ENCODE data around the gene GFER. TPM values are rescaled to one million over a fixed set of nuclear protein-coding genes. Genes with fewer than 3 reads are reported as not detected.
A peak's percentile ranks its signal among the peaks of the same experiment; 100 is the strongest.

GFER gene
- total RNA-seq, 1 donor from 2014 or later, result 31.6 TPM

- ChIA-PET POLR2A (interaction anchor here (1.2 to 21.9 kb wide), 10 partner anchors 9 to 225 kb away, joined by 3 to 351 read pairs (median 14); partner anchors contain the start of genes MLST8, MSRB1, NDUFB10 and NOXO1), CTCF (no interaction called here)
- Mint-ChIP-seq H3K4me3 (no peak overlapping the region), H3K36me3 (ENCODE audit: low read depth) (peaks cover 16% of the 10 kb centered on the region), H3K27ac (no peak overlapping the region), H3K27me3 (no peaks in the 10 kb centered on the region), H3K9me3 (no peaks in the 10 kb centered on the region), H3K4me1 (peaks cover 32% of the 10 kb centered on the region)
- ATAC-seq (ENCODE audit: low read depth), result no peak
- DNase-seq, result no peak
- intact Hi-C loops (cut with micrococcal nuclease), result loop anchor here (5.0 kb wide), 1 partner anchor 378 kb away; the partner anchor contains the start of genes CRAMP1 and IFT140
- TF ChIP-seq CTCF (IDR thresholded peaks at IDR 0.05), result no peak
Observed at GRCh38 chr16:1990101-1990350, 6.0 kb downstream of the GFER start.

- Mint-ChIP-seq H3K27ac (peak overlapping the region; percentile 88), H3K9me3 (no peaks in the 10 kb centered on the region), H3K27me3 (no peaks in the 10 kb centered on the region), H3K4me1 (peaks cover 29% of the 10 kb centered on the region), H3K36me3 (ENCODE audit: low read depth) (peaks cover 18% of the 10 kb centered on the region), H3K4me3 (peak overlapping the region; percentile 82)
- TF ChIP-seq CTCF (IDR thresholded peaks at IDR 0.05), result no peak
- peak; percentile 64 for DNase-seq
- CTCF ChIA-PET, result interaction anchor here (0.9 kb wide), 1 partner anchor 150 kb away, joined by 3 read pairs; no protein-coding TSS in a partner anchor
- POLR2A ChIA-PET, result interaction anchor here (0.6 to 21.9 kb wide), 19 partner anchors 9 to 892 kb away, joined by 3 to 351 read pairs (median 5); partner anchors contain the start of genes EME2, FLYWCH2, MLST8 and MRPS34
- ATAC-seq (ENCODE audit: low read depth), result no peak
- intact Hi-C loops (cut with micrococcal nuclease), result loop anchor here (5.0 kb wide), 1 partner anchor 378 kb away; the partner anchor contains the start of genes CRAMP1 and IFT140
Observed at GRCh38 chr16:1990351-1991134, 6.5 kb downstream of the GFER start.

GRCh38 chr16:1991135-1991551, 7.2 kb downstream of the GFER start:
- Mint-ChIP-seq H3K36me3 (ENCODE audit: low read depth) (peaks cover 13% of the 10 kb centered on the region), H3K27ac (peak overlapping the region; percentile 88), H3K4me1 (peaks cover 29% of the 10 kb centered on the region), H3K27me3 (no peaks in the 10 kb centered on the region), H3K4me3 (peak overlapping the region; percentile 82), H3K9me3 (no peaks in the 10 kb centered on the region)
- POLR2A ChIA-PET, result interaction anchor here (0.6 to 21.9 kb wide), 20 partner anchors 10 to 892 kb away, joined by 3 to 351 read pairs (median 4); partner anchors contain the start of genes EME2, FLYWCH2, MLST8 and MRPS34
- no peak for TF ChIP-seq CTCF (IDR thresholded peaks at IDR 0.05)
- peak; percentile 54 for ATAC-seq (ENCODE audit: low read depth)
- CTCF ChIA-PET, result interaction anchor here (0.9 to 1.1 kb wide), 2 partner anchors 14 to 149 kb away, joined by 3 read pairs; no protein-coding TSS in a partner anchor
- peak; percentile 57 for DNase-seq
- intact Hi-C loops (cut with micrococcal nuclease), result loop anchor here (5.0 kb wide), 1 partner anchor 379 kb away; the partner anchor contains the start of genes CRAMP1 and IFT140

GRCh38 chr16:1991588-1991947, 7.6 kb downstream of the GFER start:
- no peak for ATAC-seq (ENCODE audit: low read depth)
- H3K4me3 Mint-ChIP-seq, result peak overlapping the region; percentile 82
- no peak for DNase-seq
- no peak for TF ChIP-seq CTCF (IDR thresholded peaks at IDR 0.05)
- peaks cover 8% of the 10 kb centered on the region for H3K36me3 Mint-ChIP-seq (ENCODE audit: low read depth)
- H3K4me1 Mint-ChIP-seq, result peaks cover 29% of the 10 kb centered on the region
- intact Hi-C loops (cut with micrococcal nuclease), result loop anchor here (5.0 kb wide), 1 partner anchor 379 kb away; the partner anchor contains the start of genes CRAMP1 and IFT140
- ChIA-PET CTCF (interaction anchor here (0.9 to 1.3 kb wide), 3 partner anchors 13 to 149 kb away, joined by 3 read pairs; partner anchors contain the start of gene RPS2), POLR2A (interaction anchor here (0.6 to 21.9 kb wide), 24 partner anchors 8 to 891 kb away, joined by 3 to 351 read pairs (median 5); partner anchors contain the start of genes EME2, FAHD1, FLYWCH2 and GFER)
- peak overlapping the region; percentile 88 for H3K27ac Mint-ChIP-seq
- H3K27me3 Mint-ChIP-seq, result no peaks in the 10 kb centered on the region
- no peaks in the 10 kb centered on the region for H3K9me3 Mint-ChIP-seq
